HepG2 (cell line): ENCODE results near the gene PTCD2. TPM values are rescaled to one million over a fixed set of nuclear protein-coding genes. Genes with fewer than 3 reads are reported as not detected.

ENCODE experiments used
- ATAC-seq: fragments of 200-7000 bp; cut with Tn5 transposase; 3 replicates; pipeline ENCODE4 v1.9.1; 2020; ENCODE audit warnings: mild to moderate bottlenecking, moderate library complexity
- BruUV-seq: library from RNA; stranded (reverse); fragments of 400-500 nt; replicated peaks from 2 replicates; lab custom pipeline; 2021; lab: Mats Ljungman, UMichigan
- CTCF ChIA-PET: fragments of 300-600 bp; formaldehyde crosslinking; extraction: SDS; loops from one replicate; lab custom pipeline; 2021; ENCODE audit warnings: low total read pairs, inconsistent platforms, low intra/inter-chr PET ratio; lab: Yijun Ruan, JAX
- POLR2A ChIA-PET: fragments of 350-600 bp; sonication (Branson Sonifier 250); formaldehyde crosslinking; loops from one replicate; lab custom pipeline; 2020; ENCODE audit warnings: antibody characterized with exemption, inconsistent platforms; lab: Yijun Ruan, JAX
- DNase-seq: peaks from one replicate; pipeline ENCODE4 v3.0.0-alpha.2; 2015; ENCODE audit warnings: low spot score
- FAIRE-seq: peaks from 3 replicates; lab custom pipeline; 2011; peaks lifted over from hg19 to GRCh38; lab: Jason Lieb, UNC
- H2AFZ ChIP-seq: one replicate; pipeline ENCODE4 v1.6.1; 2011; ENCODE audit warnings: low read length, inconsistent platforms
- H3K27ac ChIP-seq: fragments of 300-600 bp; 3 replicates; pipeline ENCODE4 v1.8.0; 2011; ENCODE audit warnings: mixed run types, mild to moderate bottlenecking, mixed read lengths, low read length, inconsistent platforms; ENCODE audit not compliant: insufficient read depth; ENCODE audit errors: extremely low read length
- H3K27me3 ChIP-seq, 2 experiments: fragments of 200-600 bp in 1 of 2; 2 replicates in 1 of 2; 3 replicates in 1 of 2; pipeline versions ENCODE4 v1.6.0 to v1.8.0; 2011; ENCODE audit warnings: low read length in 2 of 2, mild to moderate bottlenecking in 2 of 2, moderate library complexity in 2 of 2, inconsistent platforms in 1 of 2; ENCODE audit not compliant: insufficient read depth in 2 of 2, control insufficient read depth in 1 of 2
- H3K36me3 ChIP-seq, 2 experiments: fragments of 200-600 bp in 1 of 2; replicated peaks in 1 of 2; 2 replicates in 1 of 2; 3 replicates in 1 of 2; pipeline versions ENCODE4 v1.5.1 to v1.8.0; 2011; ENCODE audit warnings: low read length in 2 of 2, inconsistent platforms in 1 of 2; ENCODE audit not compliant: insufficient read depth in 2 of 2, control insufficient read depth in 1 of 2
- H3K4me1 ChIP-seq: 2 replicates; pipeline ENCODE4 v1.5.1; 2012; ENCODE audit warnings: low read length, inconsistent platforms; ENCODE audit not compliant: insufficient read depth
- H3K4me2 ChIP-seq: 2 replicates; pipeline ENCODE4 v1.6.0; 2011; ENCODE audit warnings: low read depth, low read length, inconsistent platforms
- H3K4me3 ChIP-seq, 3 experiments: fragments of 200-600 bp in 1 of 3; sonication (generic), shearing (Covaris generic) in 1 of 3; replicated peaks in 1 of 3; 2 replicates each; pipeline ENCODE4 v1.5.1; 2011 to 2016; ENCODE audit warnings: low read length in 3 of 3, inconsistent platforms in 2 of 3, low read depth in 2 of 3, mild to moderate bottlenecking in 2 of 3, control low read depth in 1 of 3, mixed read lengths in 1 of 3; ENCODE audit not compliant: insufficient read depth in 1 of 3
- H3K79me2 ChIP-seq: one replicate; pipeline ENCODE4 v1.6.1; 2011; ENCODE audit warnings: low read length, inconsistent platforms; ENCODE audit not compliant: insufficient read depth
- H3K9ac ChIP-seq: 2 replicates; pipeline ENCODE4 v1.6.0; 2011; ENCODE audit warnings: mild to moderate bottlenecking, low read depth, low read length, inconsistent platforms; ENCODE audit not compliant: insufficient read depth
- H3K9me3 ChIP-seq: 2 replicates; pipeline ENCODE4 v1.5.1; 2012; ENCODE audit warnings: mild to moderate bottlenecking, low read length
- H4K20me1 ChIP-seq: 2 replicates; pipeline ENCODE4 v1.6.0; 2011; ENCODE audit warnings: inconsistent platforms, mild to moderate bottlenecking, low read length, moderate library complexity; ENCODE audit not compliant: insufficient read depth
- LCORL ChIP-seq, 2 experiments: fragments of 450-650 bp in 1 of 2; sonication (generic) in 1 of 2; formaldehyde crosslinking in 1 of 2; IDR thresholded peaks; 2 replicates each; pipeline versions ENCODE4 v1.5.0 to v1.6.1; 2017 to 2020; ENCODE audit warnings: antibody characterized with exemption in 1 of 2, missing genetic modification reagents in 1 of 2
- TEAD3 ChIP-seq: optimal IDR thresholded peaks from 2 replicates; pipeline ENCODE3; 2016; ENCODE audit warnings: borderline replicate concordance
- ZNF790 ChIP-seq: sonication (generic); formaldehyde crosslinking; IDR thresholded peaks from 2 replicates; pipeline ENCODE4 v1.8.0; 2022; ENCODE audit warnings: missing genetic modification reagents, mild to moderate bottlenecking, borderline replicate concordance
- ZNF883 ChIP-seq: sonication (generic); formaldehyde crosslinking; IDR thresholded peaks from 2 replicates; pipeline ENCODE4 v1.5.1; 2020; ENCODE audit warnings: mild to moderate bottlenecking, missing genetic modification reagents; ENCODE audit errors: not compliant biosample characterization
- WGBS: methylation state at CpG from one replicate; pipeline ENCODE4 v1.1.6; 2017; ENCODE audit warnings: low lambda C conversion rate; 5-methylcytosine and 5-hydroxymethylcytosine counted together
- in situ Hi-C: cut with HindIII; loops from 2 replicates; pipeline ENCODE4 v1.10.0; 2017; ENCODE audit warnings: low pct_unique_long_range_greater_than_20kb; ENCODE audit not compliant: extremely low pct_ligation_motif_present
- intact Hi-C: fragments of 100-400 bp; cut with micrococcal nuclease; formaldehyde crosslinking; loops from one replicate; pipeline ENCODE4 v1.10.0; 2022; ENCODE audit not compliant: unreplicated experiment
- polyA plus RNA-seq, 8 experiments: library from polyadenylated mRNA; depleted of rRNA in 3 of 8; stranded (reverse) in 7 of 8; unstranded in 1 of 8; fragments of >200 nt; fragmentation: Illumina TruSeq in 4 of 8; extraction: Trizol in 4 of 8; gene quantifications; 2 replicates each; pipeline versions ENCODE4 v1.2.1 to v1.2.3, GENCODE V29; 2011 to 2016; ENCODE audit warnings: low read depth in 4 of 8, missing spikeins in 1 of 8, mixed read lengths in 1 of 8; ENCODE audit not compliant: insufficient read depth in 1 of 8
- total RNA-seq, 5 experiments: library from RNA; depleted of rRNA; stranded (reverse); fragments of >200 nt; fragmentation: Illumina TruSeq; extraction: Trizol; gene quantifications; 2 replicates each; pipeline ENCODE4 v1.2.3, GENCODE V29; 2016; ENCODE audit warnings: low read depth in 1 of 5
- TF ChIP-seq, protein P1 (sequence below): sonication (generic); formaldehyde crosslinking; IDR thresholded peaks from 2 replicates; pipeline ENCODE4 v1.4.0; 2020; ENCODE audit warnings: missing genetic modification reagents
- TF ChIP-seq, protein P2 (sequence below): sonication (generic); formaldehyde crosslinking; IDR thresholded peaks from 2 replicates; pipeline ENCODE4 v1.5.0; 2020; ENCODE audit warnings: missing genetic modification reagents, mild to moderate bottlenecking, borderline replicate concordance
- TF ChIP-seq, protein P3 (sequence below): sonication (generic); formaldehyde crosslinking; IDR thresholded peaks from 2 replicates; pipeline ENCODE4 v1.4.0; 2020; ENCODE audit warnings: low read depth, mild to moderate bottlenecking, missing genetic modification reagents
- TF ChIP-seq, protein P4 (sequence below): sonication (generic); formaldehyde crosslinking; IDR thresholded peaks from 2 replicates; pipeline ENCODE4 v1.8.0; 2023; ENCODE audit warnings: mild to moderate bottlenecking, missing genetic modification reagents

The PTCD2 gene
- total and polyA plus RNA-seq, 2 of the 13 experiments (the other 11 are each of a cell fraction or from before 2014, with no cell fraction given), result 5.3 to 6.4 TPM

DNA sequence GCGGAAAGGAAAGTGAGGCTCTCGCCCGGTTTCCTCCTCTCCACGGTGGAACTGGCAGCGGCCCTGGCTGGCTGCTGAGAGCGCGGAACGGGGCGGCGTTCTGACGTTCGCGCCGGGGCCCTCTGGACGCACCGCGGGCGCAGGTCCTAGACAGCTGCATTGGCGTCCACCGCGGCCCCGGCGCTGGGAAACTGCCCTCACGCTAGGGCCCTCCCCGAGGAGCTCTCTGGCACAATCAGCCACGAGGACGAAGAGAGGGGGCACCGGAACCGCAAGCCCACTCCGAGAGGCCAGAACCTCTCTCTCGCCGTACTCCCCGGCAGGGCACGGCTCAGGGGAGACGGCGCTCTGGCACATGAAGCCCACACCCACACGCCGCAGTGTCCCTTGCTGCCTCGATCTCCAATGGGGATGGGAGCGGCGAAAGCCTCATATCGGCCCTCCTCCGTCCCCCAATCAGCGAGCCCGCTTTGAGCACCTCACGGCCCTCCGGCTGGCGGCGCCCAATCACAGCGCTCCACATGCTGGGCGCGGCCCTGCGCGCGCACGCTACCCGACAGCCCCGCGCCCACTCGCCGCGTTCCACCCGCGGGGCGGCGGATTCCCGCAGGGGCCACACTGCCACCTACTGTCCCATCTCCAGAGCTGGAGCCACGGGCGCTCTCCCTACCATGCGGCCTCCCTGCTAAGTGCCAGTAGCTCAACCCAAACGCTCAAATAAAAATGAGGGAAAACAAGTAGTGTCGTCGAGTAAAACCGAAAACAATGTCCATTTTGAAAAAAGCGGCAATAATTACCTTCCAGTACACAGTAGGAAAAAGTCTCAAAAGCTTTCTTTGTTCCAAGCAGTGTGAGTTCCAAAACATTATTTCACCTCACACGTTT is 12.0 kb upstream of the PTCD2 start (continued):
- TF ChIP-seq, protein P1, sequence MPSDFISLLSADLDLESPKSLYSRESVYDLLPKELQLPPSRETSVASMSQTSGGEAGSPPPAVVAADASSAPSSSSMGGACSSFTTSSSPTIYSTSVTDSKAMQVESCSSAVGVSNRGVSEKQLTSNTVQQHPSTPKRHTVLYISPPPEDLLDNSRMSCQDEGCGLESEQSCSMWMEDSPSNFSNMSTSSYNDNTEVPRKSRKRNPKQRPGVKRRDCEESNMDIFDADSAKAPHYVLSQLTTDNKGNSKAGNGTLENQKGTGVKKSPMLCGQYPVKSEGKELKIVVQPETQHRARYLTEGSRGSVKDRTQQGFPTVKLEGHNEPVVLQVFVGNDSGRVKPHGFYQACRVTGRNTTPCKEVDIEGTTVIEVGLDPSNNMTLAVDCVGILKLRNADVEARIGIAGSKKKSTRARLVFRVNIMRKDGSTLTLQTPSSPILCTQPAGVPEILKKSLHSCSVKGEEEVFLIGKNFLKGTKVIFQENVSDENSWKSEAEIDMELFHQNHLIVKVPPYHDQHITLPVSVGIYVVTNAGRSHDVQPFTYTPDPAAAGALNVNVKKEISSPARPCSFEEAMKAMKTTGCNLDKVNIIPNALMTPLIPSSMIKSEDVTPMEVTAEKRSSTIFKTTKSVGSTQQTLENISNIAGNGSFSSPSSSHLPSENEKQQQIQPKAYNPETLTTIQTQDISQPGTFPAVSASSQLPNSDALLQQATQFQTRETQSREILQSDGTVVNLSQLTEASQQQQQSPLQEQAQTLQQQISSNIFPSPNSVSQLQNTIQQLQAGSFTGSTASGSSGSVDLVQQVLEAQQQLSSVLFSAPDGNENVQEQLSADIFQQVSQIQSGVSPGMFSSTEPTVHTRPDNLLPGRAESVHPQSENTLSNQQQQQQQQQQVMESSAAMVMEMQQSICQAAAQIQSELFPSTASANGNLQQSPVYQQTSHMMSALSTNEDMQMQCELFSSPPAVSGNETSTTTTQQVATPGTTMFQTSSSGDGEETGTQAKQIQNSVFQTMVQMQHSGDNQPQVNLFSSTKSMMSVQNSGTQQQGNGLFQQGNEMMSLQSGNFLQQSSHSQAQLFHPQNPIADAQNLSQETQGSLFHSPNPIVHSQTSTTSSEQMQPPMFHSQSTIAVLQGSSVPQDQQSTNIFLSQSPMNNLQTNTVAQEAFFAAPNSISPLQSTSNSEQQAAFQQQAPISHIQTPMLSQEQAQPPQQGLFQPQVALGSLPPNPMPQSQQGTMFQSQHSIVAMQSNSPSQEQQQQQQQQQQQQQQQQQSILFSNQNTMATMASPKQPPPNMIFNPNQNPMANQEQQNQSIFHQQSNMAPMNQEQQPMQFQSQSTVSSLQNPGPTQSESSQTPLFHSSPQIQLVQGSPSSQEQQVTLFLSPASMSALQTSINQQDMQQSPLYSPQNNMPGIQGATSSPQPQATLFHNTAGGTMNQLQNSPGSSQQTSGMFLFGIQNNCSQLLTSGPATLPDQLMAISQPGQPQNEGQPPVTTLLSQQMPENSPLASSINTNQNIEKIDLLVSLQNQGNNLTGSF (CRISPR knock-in tag), result peak; percentile 89; the same call in 1 of the 2 replicates
- TF ChIP-seq TEAD3, result peak; percentile 89
- peak; percentile 91 for TF ChIP-seq ZNF883 (CRISPR knock-in tag)
- TF ChIP-seq, protein P2, sequence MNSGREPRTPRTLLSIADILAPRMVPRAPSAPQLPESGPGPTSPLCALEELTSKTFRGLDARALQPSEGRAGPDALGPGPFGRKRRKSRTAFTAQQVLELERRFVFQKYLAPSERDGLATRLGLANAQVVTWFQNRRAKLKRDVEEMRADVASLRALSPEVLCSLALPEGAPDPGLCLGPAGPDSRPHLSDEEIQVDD, result no peak

DNA sequence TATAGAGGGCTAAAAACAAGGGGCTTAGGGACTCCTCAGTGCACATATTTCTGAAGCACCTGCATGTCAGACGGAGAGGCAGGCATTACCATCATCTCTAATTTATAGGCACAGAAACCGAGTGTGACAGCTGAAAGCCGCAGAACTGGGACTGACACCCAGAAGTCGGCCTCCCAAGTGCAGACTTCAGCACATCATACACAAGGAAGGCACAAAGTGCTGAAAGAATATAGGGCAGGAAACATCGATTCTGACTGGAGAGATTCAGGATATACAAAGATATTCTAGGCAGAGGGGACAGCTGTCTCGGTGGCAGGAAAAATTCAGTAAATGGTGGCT is 11.4 kb upstream of the PTCD2 start:
- H2AFZ ChIP-seq, result no peak overlapping the region
- peak overlapping the region; percentile 45 for H3K4me2 ChIP-seq
- intact Hi-C loops, result loop anchor here (1.0 to 2.0 kb wide), 5 partner anchors 14 to 531 kb away; no protein-coding TSS in a partner anchor
- DNase-seq, result no peak
- ATAC-seq, result no peak
- peak overlapping the region; percentile 45 for H3K9ac ChIP-seq
- 86% methylated on average over 6 of the region's 6 CpGs for WGBS
- POLR2A ChIA-PET, result interaction anchor here (0.7 to 2.8 kb wide), 12 partner anchors 10 to 62 kb away, joined by 3 to 60 read pairs (median 5); partner anchors contain the start of genes MRPS27 and PTCD2
- H4K20me1 ChIP-seq, result no peaks in the 10 kb centered on the region
- H3K27ac ChIP-seq, result peak overlapping the region; percentile 98
- H3K4me1 ChIP-seq, result peaks cover 47% of the 10 kb centered on the region
- no TSS peak for BruUV-seq
- in situ Hi-C loops, result loop anchor here (5.0 to 25.0 kb wide), 2 partner anchors 172 to 522 kb away; no protein-coding TSS in a partner anchor
- no peak for FAIRE-seq
- CTCF ChIA-PET, result interaction anchor here (1.7 kb wide), 1 partner anchor 171 kb away, joined by 15 read pairs; no protein-coding TSS in a partner anchor
- TF ChIP-seq, protein P3, sequence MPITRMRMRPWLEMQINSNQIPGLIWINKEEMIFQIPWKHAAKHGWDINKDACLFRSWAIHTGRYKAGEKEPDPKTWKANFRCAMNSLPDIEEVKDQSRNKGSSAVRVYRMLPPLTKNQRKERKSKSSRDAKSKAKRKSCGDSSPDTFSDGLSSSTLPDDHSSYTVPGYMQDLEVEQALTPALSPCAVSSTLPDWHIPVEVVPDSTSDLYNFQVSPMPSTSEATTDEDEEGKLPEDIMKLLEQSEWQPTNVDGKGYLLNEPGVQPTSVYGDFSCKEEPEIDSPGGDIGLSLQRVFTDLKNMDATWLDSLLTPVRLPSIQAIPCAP (CRISPR knock-in tag), result no peak
- TF ChIP-seq ZNF790 (CRISPR knock-in tag), result 0 out of 2 replicates have a peak, but pooled peaks have one; percentile 44
- TF ChIP-seq, protein P4, sequence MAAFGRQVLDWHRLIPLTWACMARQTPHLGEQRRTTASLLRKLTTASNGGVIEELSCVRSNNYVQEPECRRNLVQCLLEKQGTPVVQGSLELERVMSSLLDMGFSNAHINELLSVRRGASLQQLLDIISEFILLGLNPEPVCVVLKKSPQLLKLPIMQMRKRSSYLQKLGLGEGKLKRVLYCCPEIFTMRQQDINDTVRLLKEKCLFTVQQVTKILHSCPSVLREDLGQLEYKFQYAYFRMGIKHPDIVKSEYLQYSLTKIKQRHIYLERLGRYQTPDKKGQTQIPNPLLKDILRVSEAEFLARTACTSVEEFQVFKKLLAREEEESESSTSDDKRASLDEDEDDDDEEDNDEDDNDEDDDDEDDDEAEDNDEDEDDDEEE, result 0 out of 2 replicates have a peak, but pooled peaks have one; percentile 20
- no peak for TF ChIP-seq LCORL (IDR thresholded peaks at IDR 0.05)
- no peak for TF ChIP-seq LCORL (CRISPR knock-in tag; IDR thresholded peaks at IDR 0.05)
- peaks cover 39% of the 10 kb centered on the region for H3K79me2 ChIP-seq
- no peaks in the 10 kb centered on the region for H3K27me3 ChIP-seq
- H3K36me3 ChIP-seq, result peaks cover 4 to 37% of the 10 kb centered on the region in 2 experiments
- no peak overlapping the region for H3K4me3 ChIP-seq
- H3K9me3 ChIP-seq, result no peaks in the 10 kb centered on the region
